NCI-H2081 (cell line): ENCODE data around the gene NCBP3.
"Not testable (repeated sequence)": the region's sequence is repeated elsewhere in the genome, so short reads cannot be mapped to it uniquely, and the experiment has no call there.

ENCODE experiments used
- DNase-seq, 2 experiments: peaks; one replicate each; lab custom pipeline; 2025; lab: John Stamatoyannopoulos, UW

The NCBP3 gene

GRCh38 chr17:3882276-3882675 lies 36.2 kb upstream of the NCBP3 start:
- no peak for DNase-seq

- DNase-seq, result no peak
Observed at GRCh38 chr17:3880983-3881382, 34.9 kb upstream of the NCBP3 start.

GRCh38 chr17:3879591-3880417 lies 33.8 kb upstream of the NCBP3 start:
- DNase-seq, result no peak

GRCh38 chr17:3879186-3879585 lies 33.1 kb upstream of the NCBP3 start:
- no peak for DNase-seq

- DNase-seq, result no peak
Observed at GRCh38 chr17:3877220-3877619, 31.2 kb upstream of the NCBP3 start.

- DNase-seq, result no peak
Observed at GRCh38 chr17:3875317-3875716, 29.3 kb upstream of the NCBP3 start.

GRCh38 chr17:3873862-3874261 lies 27.8 kb upstream of the NCBP3 start:
- no peak for DNase-seq

GRCh38 chr17:3870871-3871306 lies 24.8 kb upstream of the NCBP3 start:
- DNase-seq, result no peak

- DNase-seq, result no peak
Observed at GRCh38 chr17:3867606-3868005, 21.6 kb upstream of the NCBP3 start.

GRCh38 chr17:3867106-3867505 lies 21.1 kb upstream of the NCBP3 start:
- no peak for DNase-seq

GRCh38 chr17:3866276-3866675 lies 20.2 kb upstream of the NCBP3 start:
- no peak for DNase-seq

GRCh38 chr17:3865176-3865575 lies 19.1 kb upstream of the NCBP3 start:
- DNase-seq, result no peak

- no peak for DNase-seq
Observed at GRCh38 chr17:3864534-3864933, 18.5 kb upstream of the NCBP3 start.

GRCh38 chr17:3861761-3862681 lies 16.0 kb upstream of the NCBP3 start:
- DNase-seq, result no peak

- DNase-seq, result no peak
Observed at GRCh38 chr17:3860939-3861700, 15.1 kb upstream of the NCBP3 start.

- no peak for DNase-seq
Observed at GRCh38 chr17:3859940-3860339, 13.9 kb upstream of the NCBP3 start.

GRCh38 chr17:3857261-3858105 lies 11.4 kb upstream of the NCBP3 start:
- no peak for DNase-seq

- DNase-seq, result not testable (repeated sequence)
Observed at GRCh38 chr17:3854204-3854603, 8.2 kb upstream of the NCBP3 start.

- no peak for DNase-seq
Observed at GRCh38 chr17:3852561-3852960, 6.5 kb upstream of the NCBP3 start.

- no peak for DNase-seq
Observed at GRCh38 chr17:3851461-3852100, 5.5 kb upstream of the NCBP3 start.
